ENCODE data around the gene PM20D1.

DNA sequence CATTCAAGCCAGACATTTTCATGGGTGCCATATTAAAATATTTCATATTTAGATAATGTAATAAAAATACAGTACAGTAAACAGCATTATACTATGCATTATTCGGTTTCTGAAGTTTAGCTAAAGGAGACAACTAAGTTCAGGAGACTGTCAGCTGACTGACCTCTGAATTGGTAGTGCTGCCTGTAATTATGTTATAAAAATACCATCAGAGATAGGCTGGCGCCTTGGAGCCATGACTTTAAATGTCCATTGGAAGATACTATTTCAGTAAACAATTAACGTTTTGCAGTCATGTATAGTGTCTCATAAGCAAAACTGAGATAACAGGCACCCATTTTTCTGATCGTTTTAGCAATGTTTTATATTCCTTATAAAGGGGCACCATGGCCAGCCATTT is 63.3 kb downstream of the PM20D1 start:
- TF ChIP-seq, protein P1, sequence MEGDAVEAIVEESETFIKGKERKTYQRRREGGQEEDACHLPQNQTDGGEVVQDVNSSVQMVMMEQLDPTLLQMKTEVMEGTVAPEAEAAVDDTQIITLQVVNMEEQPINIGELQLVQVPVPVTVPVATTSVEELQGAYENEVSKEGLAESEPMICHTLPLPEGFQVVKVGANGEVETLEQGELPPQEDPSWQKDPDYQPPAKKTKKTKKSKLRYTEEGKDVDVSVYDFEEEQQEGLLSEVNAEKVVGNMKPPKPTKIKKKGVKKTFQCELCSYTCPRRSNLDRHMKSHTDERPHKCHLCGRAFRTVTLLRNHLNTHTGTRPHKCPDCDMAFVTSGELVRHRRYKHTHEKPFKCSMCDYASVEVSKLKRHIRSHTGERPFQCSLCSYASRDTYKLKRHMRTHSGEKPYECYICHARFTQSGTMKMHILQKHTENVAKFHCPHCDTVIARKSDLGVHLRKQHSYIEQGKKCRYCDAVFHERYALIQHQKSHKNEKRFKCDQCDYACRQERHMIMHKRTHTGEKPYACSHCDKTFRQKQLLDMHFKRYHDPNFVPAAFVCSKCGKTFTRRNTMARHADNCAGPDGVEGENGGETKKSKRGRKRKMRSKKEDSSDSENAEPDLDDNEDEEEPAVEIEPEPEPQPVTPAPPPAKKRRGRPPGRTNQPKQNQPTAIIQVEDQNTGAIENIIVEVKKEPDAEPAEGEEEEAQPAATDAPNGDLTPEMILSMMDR (IDR thresholded peaks at IDR 0.05; ENCODE audit: poor library complexity), result no peak
- TF ChIP-seq EZH2phosphoT487 (IDR thresholded peaks at IDR 0.05; ENCODE audit: low read depth, severe bottlenecking, unreplicated experiment) (no peak), EZH2 (IDR thresholded peaks at IDR 0.05; ENCODE audit: borderline replicate concordance) (no peak)
